Measurements from ENCODE around the gene POTEF.
"Not testable (repeated sequence)": the region's sequence is repeated elsewhere in the genome, so short reads cannot be mapped to it uniquely, and the experiment has no call there.

The POTEF gene

DNA sequence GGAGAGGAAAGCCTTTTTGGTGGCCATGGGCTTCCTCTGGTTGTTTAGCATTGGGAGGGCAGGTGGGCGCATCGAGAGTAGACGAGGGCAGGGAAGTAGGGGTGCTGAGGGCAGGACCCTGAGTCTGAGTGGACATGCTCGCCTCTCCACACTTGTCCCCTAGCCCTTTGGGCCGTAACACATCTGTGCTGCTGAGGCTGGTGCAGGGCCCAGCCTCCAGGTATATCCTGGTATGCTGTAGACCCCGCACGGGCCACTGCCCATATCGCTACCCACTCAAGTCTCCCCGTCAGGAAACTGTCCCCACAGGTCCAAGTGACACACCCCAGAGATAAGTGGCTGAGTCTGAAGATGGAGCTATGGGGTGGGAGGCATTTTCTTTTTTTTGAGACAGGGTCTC is 29.6 kb upstream of the POTEF start:
- TF ChIP-seq, protein P1, sequence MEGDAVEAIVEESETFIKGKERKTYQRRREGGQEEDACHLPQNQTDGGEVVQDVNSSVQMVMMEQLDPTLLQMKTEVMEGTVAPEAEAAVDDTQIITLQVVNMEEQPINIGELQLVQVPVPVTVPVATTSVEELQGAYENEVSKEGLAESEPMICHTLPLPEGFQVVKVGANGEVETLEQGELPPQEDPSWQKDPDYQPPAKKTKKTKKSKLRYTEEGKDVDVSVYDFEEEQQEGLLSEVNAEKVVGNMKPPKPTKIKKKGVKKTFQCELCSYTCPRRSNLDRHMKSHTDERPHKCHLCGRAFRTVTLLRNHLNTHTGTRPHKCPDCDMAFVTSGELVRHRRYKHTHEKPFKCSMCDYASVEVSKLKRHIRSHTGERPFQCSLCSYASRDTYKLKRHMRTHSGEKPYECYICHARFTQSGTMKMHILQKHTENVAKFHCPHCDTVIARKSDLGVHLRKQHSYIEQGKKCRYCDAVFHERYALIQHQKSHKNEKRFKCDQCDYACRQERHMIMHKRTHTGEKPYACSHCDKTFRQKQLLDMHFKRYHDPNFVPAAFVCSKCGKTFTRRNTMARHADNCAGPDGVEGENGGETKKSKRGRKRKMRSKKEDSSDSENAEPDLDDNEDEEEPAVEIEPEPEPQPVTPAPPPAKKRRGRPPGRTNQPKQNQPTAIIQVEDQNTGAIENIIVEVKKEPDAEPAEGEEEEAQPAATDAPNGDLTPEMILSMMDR (IDR thresholded peaks at IDR 0.05; ENCODE audit: insufficient read depth, low read depth, low read length, missing control alignments) = no peak
- DNase-seq (ENCODE audit: low read depth) = no peak
- no peak overlapping the region for H3K4me3 ChIP-seq (ENCODE audit: low read length)

DNA sequence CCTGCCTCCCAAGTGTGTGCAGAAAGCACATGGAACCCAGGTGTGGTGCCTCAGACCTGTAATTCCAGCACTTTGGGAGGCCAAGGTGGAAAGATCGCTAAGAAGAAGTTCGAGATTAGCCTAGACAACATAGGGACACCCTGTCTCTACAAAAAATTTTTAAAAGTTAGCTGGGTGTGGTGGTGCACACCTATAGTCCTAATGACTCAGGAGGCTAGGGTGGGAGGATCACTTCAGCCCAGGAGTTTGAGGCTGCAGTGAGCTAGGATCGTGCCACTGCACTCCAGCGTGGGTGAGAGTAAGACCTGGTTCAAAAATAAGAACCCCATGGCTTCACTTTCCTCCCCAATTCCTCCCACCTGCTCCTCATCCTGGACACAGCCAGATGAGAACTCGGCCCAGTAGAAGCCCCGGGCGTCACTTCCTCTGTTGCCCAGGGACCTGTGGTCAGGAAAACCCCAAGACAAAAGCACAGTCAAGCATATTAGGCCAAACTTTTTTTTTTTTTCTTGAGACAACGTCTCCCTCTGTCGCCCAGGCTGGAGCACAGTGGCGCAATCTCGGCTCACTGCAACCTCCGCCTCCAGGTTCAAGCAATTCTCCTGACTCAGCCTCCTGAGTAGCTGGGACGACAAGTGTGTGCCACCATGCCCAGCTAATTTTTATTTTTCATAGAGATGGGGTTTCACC is 28.9 kb upstream of the POTEF start:
- not testable (repeated sequence) for DNase-seq (ENCODE audit: low read depth); H3K4me3 ChIP-seq (ENCODE audit: low read length)

DNA sequence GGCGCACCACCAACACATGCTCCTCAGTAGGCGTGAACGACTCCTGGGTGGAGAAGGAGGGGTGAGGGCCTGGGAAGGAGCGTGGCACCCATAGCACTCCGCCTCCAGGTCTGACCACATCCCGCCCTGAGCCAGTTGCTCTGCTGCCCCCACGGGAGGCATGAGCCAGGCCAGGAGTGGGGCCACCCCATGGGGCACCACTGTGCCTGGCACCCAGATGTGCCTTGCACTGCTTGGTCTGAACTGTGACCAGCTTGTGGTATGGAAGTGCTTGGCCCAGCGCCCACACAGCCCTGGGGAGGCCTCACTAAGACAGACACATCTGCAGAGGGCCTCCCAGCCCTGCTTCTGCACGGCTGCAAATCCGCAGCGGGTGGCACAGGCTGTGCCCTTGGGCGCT is 28.3 kb upstream of the POTEF start:
- not testable (repeated sequence) for H3K4me3 ChIP-seq (ENCODE audit: low read length); DNase-seq (ENCODE audit: low read depth)

DNA sequence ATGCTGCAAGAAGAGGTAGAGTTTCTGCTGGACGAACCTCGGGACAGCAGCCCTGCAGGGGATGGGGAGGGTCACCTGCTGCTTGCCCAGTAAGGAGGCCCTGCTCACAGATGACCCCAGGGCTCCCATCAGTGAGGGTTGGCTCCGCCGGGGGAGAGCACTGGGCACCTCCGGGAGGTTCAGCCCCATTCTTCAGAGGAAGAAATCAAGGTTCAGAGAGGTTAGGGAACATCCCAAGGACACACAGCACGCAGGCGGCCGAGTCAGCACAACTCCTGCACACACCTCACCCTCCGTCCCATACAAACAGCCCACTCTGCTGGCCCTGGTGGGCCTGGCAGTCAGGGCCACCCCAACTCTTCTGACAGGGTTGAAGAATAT is 27.6 kb upstream of the POTEF start:
- DNase-seq (ENCODE audit: low read depth) = no peak
- TF ChIP-seq, protein P1 (IDR thresholded peaks at IDR 0.05; ENCODE audit: insufficient read depth, low read depth, low read length, missing control alignments) = no peak
- H3K4me3 ChIP-seq (ENCODE audit: low read length) = no peak overlapping the region

DNA sequence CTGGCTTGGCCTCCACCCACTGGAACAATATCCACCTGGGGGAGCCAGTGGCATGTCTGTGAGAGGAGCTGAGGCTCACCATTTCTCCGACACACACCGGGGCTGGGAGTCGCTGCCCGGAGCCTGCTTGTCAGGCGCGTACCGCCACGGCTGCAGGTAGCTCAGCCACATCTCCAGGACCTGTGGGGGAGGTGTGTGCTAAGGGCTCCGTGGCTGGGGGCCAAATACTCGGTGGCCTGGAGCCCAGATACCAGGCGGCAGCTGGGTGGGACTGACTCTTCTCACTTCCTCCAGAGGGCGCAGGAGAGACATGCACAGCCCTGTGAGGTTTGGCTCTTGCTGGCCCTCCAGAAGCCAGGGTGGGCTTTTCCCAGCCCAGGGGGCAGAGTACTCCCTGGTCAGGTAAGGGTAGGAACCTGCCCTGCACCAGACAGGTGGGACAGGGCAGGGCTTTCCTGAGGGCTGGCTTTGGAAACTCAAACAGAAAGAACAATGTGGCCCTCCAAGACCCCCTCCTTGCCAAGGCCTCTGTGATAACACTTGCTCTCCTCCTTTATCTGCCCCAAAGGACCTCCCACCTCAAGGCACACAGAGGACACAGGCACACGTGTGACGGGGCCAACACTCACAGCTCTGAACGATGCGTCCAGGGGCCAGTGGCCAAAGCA is 27.1 kb upstream of the POTEF start:
- TF ChIP-seq, protein P1 (IDR thresholded peaks at IDR 0.05; ENCODE audit: insufficient read depth, low read depth, low read length, missing control alignments) = peak; percentile 65
- not testable (repeated sequence) for H3K4me3 ChIP-seq (ENCODE audit: low read length)
- DNase-seq (ENCODE audit: low read depth) = peak; percentile 52

DNA sequence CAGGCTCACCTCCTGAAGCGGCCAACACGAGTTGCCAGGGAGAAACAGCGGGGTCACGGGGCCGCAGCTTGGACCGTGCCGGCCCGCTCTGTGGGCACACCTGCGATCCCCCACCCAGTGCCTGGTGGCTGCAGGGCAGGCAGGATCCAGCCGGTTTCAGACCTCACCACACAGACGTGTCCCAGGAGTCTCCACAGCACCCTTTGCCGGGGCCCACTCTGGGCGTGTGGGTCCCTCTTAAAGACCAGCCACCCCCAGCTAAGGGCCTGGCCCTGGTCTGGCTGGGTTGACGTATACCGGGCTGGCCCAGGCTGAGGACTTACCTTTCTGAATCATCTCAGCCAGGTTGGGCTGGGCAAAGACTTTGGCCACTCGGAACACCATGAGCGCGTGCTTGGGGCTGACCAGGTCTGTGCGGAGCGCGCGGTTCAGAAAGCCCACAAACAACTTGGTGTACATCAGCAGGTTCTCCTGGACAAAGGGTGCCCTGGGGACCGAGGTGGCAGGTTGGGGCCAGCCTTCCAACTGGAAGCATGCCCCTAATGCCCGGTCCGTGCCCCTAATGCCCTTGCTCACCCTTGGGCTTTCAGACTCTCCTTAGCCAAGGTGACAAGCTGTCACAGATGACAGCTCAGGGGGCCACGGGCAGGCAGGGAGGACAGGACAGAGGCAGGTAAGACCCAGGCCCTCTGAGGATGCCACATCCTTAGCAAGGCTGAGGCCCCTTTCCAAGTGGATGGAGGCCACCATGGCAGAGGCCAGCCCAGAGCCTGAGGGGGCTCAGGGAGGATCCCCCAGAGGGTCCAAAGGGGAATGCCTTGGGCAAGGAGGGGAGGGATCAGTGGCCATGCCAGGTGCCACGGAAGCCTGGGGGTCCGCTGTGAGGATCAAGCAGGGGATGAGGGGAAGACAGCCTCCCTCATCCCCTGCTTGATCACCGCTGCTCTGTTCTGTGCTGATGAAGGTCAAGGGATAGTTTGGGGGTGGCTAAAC is 26.0 kb upstream of the POTEF start:
- TF ChIP-seq, protein P1 (IDR thresholded peaks at IDR 0.05; ENCODE audit: insufficient read depth, low read depth, low read length, missing control alignments) = no peak
- H3K4me3 ChIP-seq (ENCODE audit: low read length) = no peak overlapping the region
- DNase-seq (ENCODE audit: low read depth) = no peak

DNA sequence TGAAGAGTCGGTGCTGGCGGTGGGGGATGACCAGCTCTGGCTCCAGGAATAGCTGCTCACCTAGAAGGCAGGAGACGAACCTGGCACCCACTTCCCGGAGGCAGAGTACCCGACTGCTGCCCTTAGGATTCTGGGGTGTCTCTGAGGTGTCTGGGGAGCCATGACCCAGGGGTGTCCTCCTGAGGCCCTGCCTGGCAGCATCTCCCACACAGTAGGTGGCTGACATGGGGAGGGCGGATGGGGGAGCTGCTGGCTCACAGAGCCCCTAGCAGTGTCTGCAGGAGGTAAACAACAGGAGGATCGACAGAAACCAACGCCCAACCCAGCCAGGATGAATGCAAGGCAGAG is 25.4 kb upstream of the POTEF start:
- DNase-seq (ENCODE audit: low read depth); H3K4me3 ChIP-seq (ENCODE audit: low read length): not testable (repeated sequence)

DNA sequence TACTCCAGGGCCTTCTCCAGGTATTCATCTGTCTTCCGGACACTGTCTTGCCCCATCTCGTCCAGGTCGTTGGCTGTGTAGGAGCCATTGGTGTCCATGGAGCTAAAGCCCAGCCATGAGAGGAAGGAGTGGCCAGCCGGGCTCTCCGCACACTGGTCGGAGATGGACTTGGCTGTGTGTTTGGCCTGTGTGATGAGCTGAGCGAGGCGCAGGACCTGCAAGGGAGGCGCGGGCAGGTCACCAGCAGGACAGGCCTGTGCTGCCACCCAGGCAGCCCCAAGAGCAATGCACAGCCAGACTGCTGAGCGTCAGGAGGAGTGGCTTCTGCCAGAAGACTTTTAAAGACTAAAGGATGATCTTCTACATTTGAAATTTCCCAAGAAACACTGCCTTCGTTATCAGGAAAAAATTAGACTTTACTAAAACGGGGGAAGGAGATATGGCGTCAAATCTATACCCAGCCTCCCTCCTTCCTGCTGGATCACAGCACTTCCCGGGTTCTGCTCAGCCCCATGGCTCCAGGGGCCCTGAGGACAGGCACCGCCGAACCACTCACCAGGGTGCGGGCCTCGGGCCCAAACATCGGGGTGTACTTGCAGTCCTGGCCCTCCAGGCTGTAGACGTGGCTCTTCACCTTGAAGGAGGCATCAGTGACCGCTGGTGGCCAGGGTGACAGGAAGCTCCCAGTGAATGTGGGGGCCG is 24.9 kb upstream of the POTEF start:
- H3K4me3 ChIP-seq (ENCODE audit: low read length); DNase-seq (ENCODE audit: low read depth): not testable (repeated sequence)
